ENCODE measurements around the gene SPINK14. TPM values are rescaled to one million over a fixed set of nuclear protein-coding genes. Genes with fewer than 3 reads are reported as not detected.

Gene SPINK14
- total and polyA plus RNA-seq, 2 experiments from 2014 or later, result not detected

GRCh38 chr5:148172377-148172776 is 4.0 kb downstream of the SPINK14 start:
- DNase-seq (ENCODE audit: low read depth in 1 of 2, low spot score in 1 of 2), result no peak
- no peak for TF ChIP-seq CTCF (IDR thresholded peaks at IDR 0.05; ENCODE audit: low read depth, low read length)
- H3K27ac ChIP-seq, result no peak overlapping the region

GRCh38 chr5:148176480-148176879 is 8.1 kb downstream of the SPINK14 start:
- no peak for TF ChIP-seq CTCF (IDR thresholded peaks at IDR 0.05; ENCODE audit: low read depth, low read length)
- Histone ChIP-seq H3K4me1 (ENCODE audit: low read depth) (no peaks in the 10 kb centered on the region), H3K9me3 (ENCODE audit: low read depth) (no peaks in the 10 kb centered on the region), H3K27ac (no peak overlapping the region), H3K36me3 (no peaks in the 10 kb centered on the region), H3K27me3 (no peaks in the 10 kb centered on the region), H3K4me3 (no peak overlapping the region)
- DNase-seq (ENCODE audit: low read depth in 1 of 2, low spot score in 1 of 2), result no peak

More at GRCh38 chr5:148172377-148172776, 4.0 kb downstream of the SPINK14 start:
- no peaks in the 10 kb centered on the region for H3K27me3 ChIP-seq
- H3K9me3 ChIP-seq (ENCODE audit: low read depth), result no peaks in the 10 kb centered on the region
- H3K4me3 ChIP-seq, result no peak overlapping the region
- no peaks in the 10 kb centered on the region for H3K4me1 ChIP-seq (ENCODE audit: low read depth)
- no peaks in the 10 kb centered on the region for H3K36me3 ChIP-seq

- Histone ChIP-seq H3K9me3 (ENCODE audit: low read depth) (no peaks in the 10 kb centered on the region), H3K27me3 (no peaks in the 10 kb centered on the region), H3K4me3 (no peak overlapping the region), H3K4me1 (ENCODE audit: low read depth) (no peaks in the 10 kb centered on the region), H3K36me3 (no peaks in the 10 kb centered on the region), H3K27ac (no peak overlapping the region)
- TF ChIP-seq CTCF (IDR thresholded peaks at IDR 0.05; ENCODE audit: low read depth, low read length), result no peak
- DNase-seq (ENCODE audit: low read depth in 1 of 2, low spot score in 1 of 2), result no peak
Observed at GRCh38 chr5:148177207-148177606, 8.9 kb downstream of the SPINK14 start.

GRCh38 chr5:148179234-148179824 is 11.0 kb downstream of the SPINK14 start:
- Histone ChIP-seq H3K9me3 (ENCODE audit: low read depth) (no peaks in the 10 kb centered on the region), H3K4me3 (no peak overlapping the region), H3K4me1 (ENCODE audit: low read depth) (no peaks in the 10 kb centered on the region), H3K27ac (no peak overlapping the region), H3K27me3 (no peaks in the 10 kb centered on the region), H3K36me3 (no peaks in the 10 kb centered on the region)
- peak; percentile 76 for TF ChIP-seq CTCF (IDR thresholded peaks at IDR 0.05; ENCODE audit: low read depth, low read length)
- DNase-seq (ENCODE audit: low read depth in 1 of 2, low spot score in 1 of 2), result peak; percentile 70 to 85

GRCh38 chr5:148186248-148187003 is 18.1 kb downstream of the SPINK14 start:
- Histone ChIP-seq H3K36me3 (no peaks in the 10 kb centered on the region), H3K4me3 (no peak overlapping the region), H3K27me3 (no peaks in the 10 kb centered on the region), H3K27ac (no peak overlapping the region), H3K9me3 (ENCODE audit: low read depth) (no peaks in the 10 kb centered on the region), H3K4me1 (ENCODE audit: low read depth) (no peaks in the 10 kb centered on the region)
- DNase-seq (ENCODE audit: low read depth in 1 of 2, low spot score in 1 of 2), result peak in 1 of 2 donors; percentile 89
- TF ChIP-seq CTCF (IDR thresholded peaks at IDR 0.05; ENCODE audit: low read depth, low read length), result no peak

Measured in cardiac muscle cell (in vitro differentiated cells and primary cell).